Activated CD4-positive, alpha-beta T cell treated with anti-CD3 and anti-CD28 coated beads for 4 hours (primary cell): ENCODE measurements around the gene A1CF.
"Not testable (repeated sequence)": the region's sequence is repeated elsewhere in the genome, so short reads cannot be mapped to it uniquely, and the experiment has no call there.

Experiments
- DNase-seq, 2 donors: peaks; one replicate each; pipeline ENCODE4 v3.0.0-alpha.2; 2020

The A1CF gene

DNA sequence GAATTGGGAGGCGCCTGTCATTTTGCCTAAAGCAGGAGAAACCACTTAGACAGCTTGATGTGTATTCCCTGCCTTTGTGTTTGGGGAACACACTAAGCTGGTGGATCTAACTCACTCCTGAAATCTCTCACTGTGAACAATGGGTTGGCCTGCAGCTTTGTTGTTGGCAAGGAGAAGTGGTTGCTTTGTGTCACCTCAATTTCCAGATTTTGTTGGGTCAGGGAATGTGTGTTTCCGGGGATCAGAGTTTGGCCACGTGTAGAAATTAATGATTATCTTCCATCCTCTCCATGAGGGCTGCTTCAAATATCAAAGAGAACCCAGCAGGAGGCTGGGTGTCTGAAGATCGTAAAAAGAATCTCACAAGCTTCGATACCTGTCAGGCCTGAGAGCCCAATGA lies 27.8 kb downstream of the A1CF start:
- no peak for DNase-seq

DNA sequence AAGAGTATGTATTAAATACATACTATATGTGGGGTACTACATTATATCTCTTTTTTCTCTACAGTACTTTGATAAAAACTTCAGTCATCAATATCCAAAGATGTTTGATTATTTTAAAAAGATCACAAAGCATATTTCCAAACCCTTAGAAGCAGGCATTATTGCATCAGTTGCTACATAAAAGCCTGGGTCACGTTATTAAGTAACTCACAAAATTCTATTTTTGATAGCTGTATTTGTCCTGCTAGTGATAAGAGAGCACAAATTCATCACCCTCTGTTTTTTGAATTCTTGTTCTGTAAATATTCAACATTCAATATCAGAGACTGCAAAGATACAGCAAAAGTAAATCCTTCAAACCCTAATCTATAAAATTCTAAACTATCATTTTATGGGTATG lies 30.0 kb downstream of the A1CF start:
- no peak for DNase-seq

- DNase-seq, result no peak
These were observed 30.4 kb downstream of the A1CF start for GRCh38 chr10:50855015-50855414.

DNA sequence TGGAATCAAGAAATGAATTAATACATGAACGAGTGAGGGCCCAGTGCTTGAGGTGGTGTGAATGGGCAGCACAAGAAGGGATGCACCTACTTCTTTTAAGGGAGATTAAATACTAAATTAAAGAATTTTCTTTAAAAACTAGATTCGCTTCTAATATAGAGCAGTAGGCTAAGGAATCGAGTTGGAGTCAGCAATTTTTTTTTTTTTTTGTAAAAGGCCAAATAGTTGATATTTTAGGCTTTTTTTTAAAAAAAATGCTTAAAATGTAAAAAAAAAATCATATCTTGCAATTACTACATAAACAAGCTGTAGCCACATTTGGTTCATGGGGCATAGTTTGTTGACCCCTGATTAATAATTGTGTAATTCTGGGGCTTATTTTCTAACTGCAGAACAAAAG lies 31.9 kb downstream of the A1CF start:
- DNase-seq, result no peak

GRCh38 chr10:50851884-50852671 lies 33.3 kb downstream of the A1CF start:
- DNase-seq, result no peak

DNA sequence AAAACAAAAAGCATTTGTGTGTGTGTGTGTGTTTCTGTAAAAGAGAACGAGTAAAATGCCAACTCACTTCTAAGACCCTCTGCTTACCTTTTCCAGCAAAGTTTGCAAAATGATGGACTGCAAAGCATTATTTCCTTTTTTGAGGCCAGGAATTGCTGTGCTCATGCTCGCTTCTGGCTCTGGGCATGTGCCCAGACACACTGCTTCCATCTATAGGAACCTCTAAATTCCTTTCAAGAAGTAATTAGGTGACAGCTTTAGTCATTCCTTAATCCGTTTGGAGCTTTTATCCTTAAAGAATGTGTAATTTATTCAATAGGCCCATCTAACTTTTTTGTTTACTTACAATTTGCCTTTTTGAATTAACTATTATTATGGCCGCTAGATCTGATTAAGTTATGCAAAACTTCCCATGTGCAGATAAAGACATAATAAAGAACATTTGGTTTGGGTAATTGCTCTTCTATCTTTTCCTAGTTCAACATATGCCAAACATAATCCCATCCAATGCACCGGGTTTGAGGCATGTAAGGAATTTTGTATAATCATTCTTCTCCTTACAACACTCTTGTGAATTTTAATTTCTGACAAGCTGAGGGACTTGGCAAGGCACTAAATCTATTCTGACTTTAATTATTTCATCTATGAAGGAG lies 34.7 kb downstream of the A1CF start:
- DNase-seq, result no peak

DNA sequence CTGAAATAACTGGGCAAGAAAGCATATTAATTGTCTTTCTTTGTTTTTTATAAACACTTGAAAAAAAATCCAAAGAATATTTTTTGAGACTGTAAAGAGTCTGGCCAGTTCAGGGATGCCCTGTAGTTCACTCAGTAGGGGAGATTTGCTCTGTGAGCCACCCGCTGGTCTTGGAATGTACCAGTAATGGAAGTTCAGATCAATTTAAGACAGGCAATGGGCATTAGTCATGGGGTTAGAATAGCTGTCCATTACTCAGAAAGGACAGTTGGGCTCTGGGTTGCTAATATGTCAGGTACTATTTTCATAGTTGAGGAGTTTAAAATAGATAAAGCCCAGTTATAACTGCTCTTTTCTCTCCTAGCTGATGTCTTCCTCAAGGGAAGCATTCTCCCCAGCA lies 38.7 kb downstream of the A1CF start:
- DNase-seq, result no peak

GRCh38 chr10:50837095-50837494 lies 48.3 kb downstream of the A1CF start:
- no peak for DNase-seq

DNA sequence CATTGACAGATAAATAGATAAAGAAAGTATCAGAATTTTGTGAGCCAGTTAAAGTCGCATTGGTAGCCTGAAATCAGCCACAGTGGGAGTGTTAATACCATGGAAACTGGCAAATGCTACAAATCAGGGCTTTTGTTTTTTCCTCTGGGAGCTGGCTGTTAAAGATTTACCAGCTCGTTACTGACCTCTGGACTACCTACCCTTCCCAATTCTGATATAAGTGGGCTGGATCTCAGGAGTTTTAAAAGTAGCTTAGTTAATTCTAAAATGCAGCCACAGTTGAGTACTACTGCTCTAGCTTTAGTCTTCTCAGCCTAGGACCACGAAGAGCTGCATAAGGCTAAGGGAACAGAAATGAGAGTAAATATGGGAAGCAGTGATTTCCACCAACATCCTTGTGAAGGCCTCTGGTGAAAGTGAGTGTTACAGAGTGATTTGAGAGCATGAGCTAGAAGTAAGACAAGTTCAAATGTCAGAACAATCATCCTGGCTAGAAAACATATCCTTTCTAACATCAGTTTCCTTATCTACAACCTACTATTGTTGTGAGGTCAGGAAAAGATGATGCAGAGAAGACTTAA lies 53.2 kb downstream of the A1CF start:
- DNase-seq, result no peak

DNA sequence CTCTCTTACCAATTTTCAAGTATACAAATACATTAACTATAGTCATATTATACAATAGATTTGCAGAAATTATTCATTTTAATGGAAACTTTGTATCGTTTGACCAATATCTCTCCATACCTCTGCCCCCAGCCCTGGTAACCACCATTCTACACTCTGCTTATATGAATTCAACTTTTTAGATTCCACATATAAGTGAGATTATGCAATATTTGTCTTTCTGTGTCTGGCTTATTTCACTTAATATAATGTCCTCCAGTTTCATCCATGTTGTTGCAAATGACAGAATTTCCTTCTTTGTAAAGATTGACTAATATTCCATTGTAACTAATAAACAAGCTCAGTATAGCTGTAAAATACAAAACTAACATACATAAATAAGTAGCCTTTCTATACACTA lies 55.4 kb downstream of the A1CF start:
- no peak for DNase-seq

GRCh38 chr10:50824782-50825181 lies 60.6 kb downstream of the A1CF start:
- DNase-seq, result no peak

DNA sequence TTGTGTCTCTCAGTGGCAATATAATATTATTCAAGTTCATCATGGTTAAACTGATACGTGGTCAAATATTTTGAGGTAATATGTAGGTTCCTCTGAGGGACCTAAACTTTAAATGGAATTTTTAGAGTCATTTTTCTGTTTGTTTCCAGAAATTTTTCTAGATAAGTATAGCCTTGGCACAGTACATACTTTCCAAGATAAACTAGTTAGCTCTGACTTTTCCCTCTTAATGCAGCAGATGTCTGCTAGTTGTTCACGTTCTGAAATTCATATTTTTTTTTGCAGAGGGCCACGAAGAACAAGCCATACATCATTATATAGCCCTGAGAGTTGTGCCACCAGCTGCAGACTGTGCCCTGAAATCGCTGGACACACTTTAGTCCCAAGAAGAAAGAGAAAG lies 61.6 kb downstream of the A1CF start:
- no peak for DNase-seq

- no peak for DNase-seq
These were observed 75.8 kb downstream of the A1CF start for GRCh38 chr10:50809596-50809995.

DNA sequence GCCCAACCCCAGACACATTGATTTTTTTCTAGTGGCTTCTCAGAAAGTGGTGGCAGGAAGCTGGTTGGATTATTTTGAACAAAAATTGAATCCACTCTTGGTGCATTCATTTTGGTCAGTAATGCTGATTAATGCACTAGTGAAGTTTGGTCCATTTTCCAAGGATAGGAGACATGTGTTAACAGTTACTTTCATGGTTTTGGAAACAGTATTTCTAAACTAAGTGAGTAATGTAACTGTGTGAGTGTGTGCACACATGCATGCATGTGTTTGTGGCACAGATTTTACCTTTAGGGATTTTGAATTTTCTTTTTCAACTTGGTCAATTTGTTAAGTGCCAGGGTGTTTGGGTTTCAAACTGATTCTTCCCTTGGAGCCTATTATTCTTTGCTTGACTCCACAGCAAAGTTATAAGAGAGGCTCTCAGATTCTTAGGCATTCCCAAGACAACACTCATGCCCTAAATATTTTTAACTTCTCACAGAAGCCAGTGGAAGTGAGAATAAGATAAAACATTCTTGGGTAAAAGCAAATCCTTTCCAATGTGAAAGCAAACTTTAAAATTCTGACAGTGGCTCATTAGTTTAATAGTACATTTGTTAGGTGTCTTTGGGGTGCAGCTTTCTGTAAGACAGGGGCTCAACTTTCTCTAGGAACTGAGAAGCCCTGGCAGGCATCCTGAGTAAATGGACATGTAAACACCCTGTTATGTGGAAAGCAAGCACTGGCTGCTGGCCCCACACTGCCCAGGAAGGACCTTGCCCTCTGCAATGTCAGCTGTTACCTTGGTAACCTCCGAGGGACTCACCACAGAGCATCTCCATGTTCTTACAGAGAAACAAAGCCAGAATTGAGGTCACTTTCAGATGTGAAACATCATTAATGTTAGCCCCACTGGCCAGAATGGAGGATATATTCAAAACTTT lies 77.3 kb downstream of the A1CF start:
- DNase-seq, result no peak

GRCh38 chr10:50805981-50806622 lies 79.3 kb downstream of the A1CF start:
- DNase-seq, result no peak

GRCh38 chr10:50799595-50799994 lies 85.8 kb downstream of the A1CF start:
- no peak for DNase-seq

DNA sequence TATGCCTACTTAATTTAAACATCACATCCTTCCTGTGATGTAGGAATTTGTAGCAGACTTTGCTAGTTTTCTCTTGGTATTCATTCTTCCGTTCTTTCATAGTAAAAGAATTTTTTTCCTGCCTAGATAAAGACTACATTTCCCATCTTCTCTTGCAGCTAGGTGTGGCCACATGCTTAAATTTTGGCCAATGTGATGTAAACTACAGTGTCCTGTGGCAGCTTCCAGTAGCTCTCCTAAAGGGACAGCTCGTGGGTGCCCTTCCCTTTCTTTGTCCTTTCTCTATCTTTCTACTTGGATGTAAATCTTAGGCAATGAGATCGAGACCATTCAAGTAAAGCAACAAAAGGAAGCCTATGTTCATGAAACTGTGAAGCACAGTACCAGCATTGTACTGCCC lies 87.1 kb downstream of the A1CF start:
- DNase-seq, result no peak

- no peak for DNase-seq
These were observed 88.7 kb downstream of the A1CF start for GRCh38 chr10:50796693-50797092.

DNA sequence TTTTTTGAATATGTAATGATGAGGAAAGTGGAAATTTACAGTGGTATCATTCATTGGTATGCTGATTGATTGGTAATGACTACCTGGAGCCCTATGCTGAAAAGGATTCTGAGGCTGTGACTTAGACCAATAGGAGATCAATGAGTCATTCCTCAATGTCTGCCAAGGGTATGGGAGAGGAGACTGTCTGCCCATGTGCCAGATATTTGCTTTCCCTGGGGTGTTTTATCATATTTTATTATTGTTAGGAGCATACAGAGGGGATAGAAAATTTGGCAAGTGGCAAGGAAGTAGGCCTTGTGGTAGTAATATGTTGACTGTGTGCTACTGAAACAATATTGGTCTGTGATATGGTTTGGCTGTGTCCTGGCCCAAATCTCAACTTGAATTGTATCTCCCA lies 90.9 kb downstream of the A1CF start:
- no peak for DNase-seq

- DNase-seq, result no peak
These were observed 96.2 kb downstream of the A1CF start for GRCh38 chr10:50788951-50789945.

- DNase-seq, result not testable (repeated sequence)
These were observed 97.5 kb downstream of the A1CF start for GRCh38 chr10:50787962-50788361.
